Lung (tissue), 12 donors: ENCODE measurements around the gene SLC6A7. TPM values are rescaled to one million over a fixed set of nuclear protein-coding genes. Genes with fewer than 3 reads are reported as not detected.

Source experiments
- ATAC-seq: fragments of 200-7000 bp; cut with Tn5 transposase; one replicate; pipeline ENCODE4 v1.9.1; 2020; ENCODE audit warnings: moderate number of reproducible peaks; ENCODE audit not compliant: insufficient read depth, low FRiP score
- DNase-seq, 3 donors: peaks; one replicate each; pipeline ENCODE4 v3.0.0-alpha.2; 2013 to 2017
- H3K27ac ChIP-seq, 2 donors: one replicate each; pipeline ENCODE4 v1.5.1; 2013; ENCODE audit warnings: mild to moderate bottlenecking in 2 of 2, moderate library complexity in 2 of 2, control low read depth in 1 of 2, inconsistent platforms in 1 of 2, low read depth in 1 of 2, low read length in 1 of 2
- H3K27me3 ChIP-seq, 3 donors: one replicate each; pipeline ENCODE4 v1.5.1; 2013; ENCODE audit warnings: low read length in 2 of 3; ENCODE audit not compliant: control insufficient read depth in 3 of 3, insufficient read depth in 3 of 3
- H3K36me3 ChIP-seq, 4 donors: one replicate each; pipeline ENCODE4 v1.5.1; 2013; ENCODE audit warnings: low read length in 4 of 4, mild to moderate bottlenecking in 1 of 4, moderate library complexity in 1 of 4; ENCODE audit not compliant: control insufficient read depth in 4 of 4, insufficient read depth in 4 of 4
- H3K4me1 ChIP-seq, 5 donors: one replicate each; pipeline ENCODE4 v1.5.1; 2013; ENCODE audit warnings: low read length in 5 of 5, mild to moderate bottlenecking in 2 of 5, moderate library complexity in 1 of 5; ENCODE audit not compliant: control insufficient read depth in 5 of 5, insufficient read depth in 5 of 5
- H3K4me3 ChIP-seq: one replicate; pipeline ENCODE4 v1.5.1; 2013; ENCODE audit warnings: mild to moderate bottlenecking, control low read depth, moderate library complexity
- H3K9ac ChIP-seq, 2 donors: one replicate each; pipeline ENCODE4 v1.5.1; 2013; ENCODE audit warnings: low read length in 2 of 2, control low read depth in 1 of 2; ENCODE audit not compliant: insufficient read depth in 1 of 2
- H3K9me3 ChIP-seq, 4 donors: one replicate each; pipeline ENCODE4 v1.5.1; 2013; ENCODE audit warnings: low read length in 3 of 4, mild to moderate bottlenecking in 1 of 4, moderate library complexity in 1 of 4; ENCODE audit not compliant: control insufficient read depth in 4 of 4, insufficient read depth in 3 of 4
- WGBS, 2 donors: extraction: QIAGEN DNeasy Blood & Tissue Kit; methylation state at CpG; one replicate each; pipeline ENCODE4 v1.1.7; 2013; 5-methylcytosine and 5-hydroxymethylcytosine counted together
- polyA plus RNA-seq, 2 donors: library from polyadenylated mRNA; stranded (reverse); fragments of 200-250 nt; gene quantifications; one replicate each; pipeline ENCODE4 v1.2.1, GENCODE V29; 2013
- total RNA-seq, 2 donors: library from RNA; depleted of rRNA in 1 of 2; stranded (reverse); fragments of >200 nt in 1 of 2; gene quantifications; one replicate each; pipeline ENCODE4 v1.2.1, GENCODE V29; 2014 to 2021
- TF ChIP-seq, protein P1 (sequence below): IDR thresholded peaks from 2 replicates; pipeline ENCODE4 v1.5.1; 2012; ENCODE audit warnings: mild to moderate bottlenecking; ENCODE audit errors: control extremely low read depth, extremely low read depth
- donor health status: control.
- donor health status: control.
- donor health status: Bipolar disorder and iron deficiency.
- donor health status: healthy.
- donor health status: DM: yes; HTN: yes; CAD: no.

Gene SLC6A7
- total and polyA plus RNA-seq, 4 donors = 0.02 to 0.06 (median 0.03) TPM; not detected in 1

DNA sequence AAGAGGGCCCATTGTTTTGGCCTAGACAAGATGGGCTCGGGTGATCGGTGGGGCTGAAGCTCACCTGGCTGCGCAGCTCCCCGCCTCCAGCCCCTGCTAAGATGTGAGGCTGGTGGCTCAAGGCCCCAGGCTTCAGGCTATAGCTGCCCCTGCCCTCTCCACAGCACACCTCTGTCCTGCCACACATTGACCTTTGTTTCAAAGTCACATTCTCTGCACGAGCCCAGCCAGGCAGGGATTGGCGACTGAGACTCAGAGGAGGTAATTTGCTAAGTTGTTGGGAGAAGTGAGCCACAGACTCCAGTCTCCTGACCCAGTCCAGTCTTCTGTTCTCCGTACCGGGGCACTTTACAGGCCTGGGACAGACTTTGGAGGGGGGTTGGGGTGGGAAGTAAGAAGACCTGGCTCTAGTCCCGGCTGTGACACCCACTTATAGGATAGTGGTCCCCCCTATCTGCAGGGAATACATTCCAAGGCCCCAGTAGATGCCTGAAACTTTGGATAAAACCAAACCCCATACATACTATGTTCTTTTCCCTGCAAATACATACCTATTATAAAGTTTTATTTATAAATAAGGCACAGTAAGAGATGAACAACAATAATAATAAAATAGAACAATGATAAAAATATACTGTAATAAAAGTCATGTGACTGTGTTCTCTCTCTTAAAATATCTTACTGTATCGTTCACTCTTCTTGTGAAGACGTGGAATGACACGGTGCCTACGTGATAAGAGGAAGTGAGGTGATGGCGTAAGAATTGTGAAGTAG is 47.5 kb upstream of the SLC6A7 start:
- H3K36me3 ChIP-seq = peaks cover 0 to 3% (median 0%) of the 10 kb centered on the region in 4 donors
- H3K27ac ChIP-seq = peak overlapping the region; percentile 21 to 57
- H3K9me3 ChIP-seq = no peaks in the 10 kb centered on the region
- H3K9ac ChIP-seq = no peak overlapping the region
- TF ChIP-seq, protein P1, sequence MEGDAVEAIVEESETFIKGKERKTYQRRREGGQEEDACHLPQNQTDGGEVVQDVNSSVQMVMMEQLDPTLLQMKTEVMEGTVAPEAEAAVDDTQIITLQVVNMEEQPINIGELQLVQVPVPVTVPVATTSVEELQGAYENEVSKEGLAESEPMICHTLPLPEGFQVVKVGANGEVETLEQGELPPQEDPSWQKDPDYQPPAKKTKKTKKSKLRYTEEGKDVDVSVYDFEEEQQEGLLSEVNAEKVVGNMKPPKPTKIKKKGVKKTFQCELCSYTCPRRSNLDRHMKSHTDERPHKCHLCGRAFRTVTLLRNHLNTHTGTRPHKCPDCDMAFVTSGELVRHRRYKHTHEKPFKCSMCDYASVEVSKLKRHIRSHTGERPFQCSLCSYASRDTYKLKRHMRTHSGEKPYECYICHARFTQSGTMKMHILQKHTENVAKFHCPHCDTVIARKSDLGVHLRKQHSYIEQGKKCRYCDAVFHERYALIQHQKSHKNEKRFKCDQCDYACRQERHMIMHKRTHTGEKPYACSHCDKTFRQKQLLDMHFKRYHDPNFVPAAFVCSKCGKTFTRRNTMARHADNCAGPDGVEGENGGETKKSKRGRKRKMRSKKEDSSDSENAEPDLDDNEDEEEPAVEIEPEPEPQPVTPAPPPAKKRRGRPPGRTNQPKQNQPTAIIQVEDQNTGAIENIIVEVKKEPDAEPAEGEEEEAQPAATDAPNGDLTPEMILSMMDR = no peak
- peak in 1 of 3 donors; percentile 47 for DNase-seq
- no peaks in the 10 kb centered on the region for H3K27me3 ChIP-seq
- ATAC-seq = no peak
- no peak overlapping the region for H3K4me3 ChIP-seq
- WGBS, 2 donors = 67 to 68% methylated on average over 14 of the region's 14 CpGs
- peaks cover 4 to 99% (median 57%) of the 10 kb centered on the region in 5 donors for H3K4me1 ChIP-seq

DNA sequence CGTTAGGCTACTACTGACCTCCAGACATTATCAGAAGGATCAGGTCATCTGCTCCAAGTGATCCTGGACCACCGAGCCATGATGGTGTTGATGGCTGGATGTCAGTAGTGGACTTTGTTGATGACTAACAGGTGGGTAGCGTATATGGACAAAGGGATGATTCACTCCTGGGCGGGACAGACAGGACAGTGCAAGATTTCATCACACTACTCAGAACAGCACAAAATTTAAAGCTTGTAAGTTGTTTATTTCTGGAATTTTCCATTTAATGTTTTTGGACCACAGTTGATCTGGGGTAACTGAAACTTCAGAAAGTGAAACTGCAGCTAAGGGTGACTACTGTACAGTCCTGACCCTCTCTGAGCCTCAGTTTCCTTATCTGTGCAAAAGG is 46.9 kb upstream of the SLC6A7 start:
- Histone ChIP-seq H3K27me3 (no peaks in the 10 kb centered on the region), H3K27ac (peak overlapping the region in 1 of 2 donors; percentile 71), H3K9ac (no peak overlapping the region), H3K4me3 (no peak overlapping the region), H3K36me3 (peaks cover 0 to 3% (median 0%) of the 10 kb centered on the region in 4 donors), H3K4me1 (peaks cover 0 to 99% (median 51%) of the 10 kb centered on the region in 5 donors), H3K9me3 (no peaks in the 10 kb centered on the region)
- TF ChIP-seq, protein P1 = no peak
- ATAC-seq (peak; percentile 29), DNase-seq (no peak)
- 30 to 58% methylated on average over 4 of the region's 4 CpGs for WGBS, 2 donors

DNA sequence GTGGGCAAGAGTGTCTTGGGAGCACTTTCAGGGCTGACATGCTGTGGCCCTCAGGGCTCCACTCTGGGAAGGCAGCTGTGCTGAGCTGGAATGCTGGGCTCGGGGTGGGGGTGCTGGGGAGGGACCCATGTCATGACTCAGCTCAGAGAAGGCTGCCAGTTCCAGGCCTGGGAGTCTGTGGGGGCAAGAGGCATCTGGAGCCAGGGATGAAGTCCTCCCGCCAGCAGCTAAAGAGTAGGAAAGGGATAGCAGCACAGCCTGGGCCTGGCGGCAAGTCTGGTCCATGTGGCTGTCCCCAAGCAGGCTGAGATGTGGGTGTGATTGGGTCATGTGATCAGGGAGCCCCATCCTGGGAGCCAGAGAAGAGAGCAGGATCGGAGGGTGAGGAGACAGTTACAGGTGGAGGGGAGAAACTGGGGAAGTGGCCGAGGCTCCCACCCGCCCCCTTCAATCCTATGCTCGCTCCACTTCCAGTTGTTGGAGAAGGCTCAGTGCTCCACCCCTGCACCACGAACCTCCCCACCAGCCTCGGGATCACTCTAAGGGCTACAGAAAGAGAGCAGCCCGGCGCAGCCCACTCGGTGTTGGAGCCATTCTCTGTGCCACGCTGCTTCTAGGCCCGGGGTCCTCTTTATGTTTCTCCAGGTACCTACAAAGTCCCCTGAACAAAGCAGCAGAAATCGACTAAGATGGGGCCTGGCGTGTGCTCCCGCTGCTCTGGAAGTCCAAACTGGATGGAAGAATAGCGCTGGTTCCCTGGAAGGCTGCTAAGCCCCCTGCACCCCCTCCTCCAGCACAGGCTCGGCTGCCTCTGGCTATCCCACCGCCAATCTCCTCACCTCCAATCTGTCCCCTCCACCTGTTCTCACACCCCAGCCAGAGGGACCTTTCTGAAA is 46.3 kb upstream of the SLC6A7 start:
- no peak overlapping the region for H3K4me3 ChIP-seq
- H3K36me3 ChIP-seq = peaks cover 0 to 3% (median 0%) of the 10 kb centered on the region in 4 donors
- peak overlapping the region; percentile 21 to 71 for H3K27ac ChIP-seq
- peak overlapping the region in 1 of 2 donors; percentile 46 for H3K9ac ChIP-seq
- DNase-seq (peak; percentile 60 to 73 (median 62)), ATAC-seq (peak; percentile 45)
- H3K4me1 ChIP-seq = peaks cover 0 to 98% (median 44%) of the 10 kb centered on the region in 5 donors
- TF ChIP-seq, protein P1 = no peak
- H3K9me3 ChIP-seq = no peaks in the 10 kb centered on the region
- 74 to 85% methylated on average over 20 of the region's 20 CpGs for WGBS, 2 donors
- H3K27me3 ChIP-seq = no peaks in the 10 kb centered on the region
